ENCODE measurements around the gene CRB1. TPM values are rescaled to one million over a fixed set of nuclear protein-coding genes. Genes with fewer than 3 reads are reported as not detected.

Gene CRB1
- total and polyA plus RNA-seq, 2 of the 8 experiments (the other 6 are each of a cell fraction or from before 2014, with no cell fraction given) = 0.03 TPM; not detected in 1

GRCh38 chr1:197307136-197307535, 39.1 kb downstream of the CRB1 start:
- H3K4me2 ChIP-seq (ENCODE audit: insufficient read depth in 1 of 2, low read depth in 2 of 2, low read length in 2 of 2) = no peak overlapping the region
- H3K27ac ChIP-seq (ENCODE audit: low read depth, low read length) = no peak overlapping the region
- H2BK20ac ChIP-seq (ENCODE audit: low read length) = no peak overlapping the region
- H3K9ac ChIP-seq (replicated peaks in 1 of 4; ENCODE audit: extremely low read depth in 1 of 4, low read depth in 3 of 4, low read length in 3 of 4) = no peak overlapping the region
- FAIRE-seq (no peak), DNase-seq (ENCODE audit: low read depth in 1 of 2, low spot score in 2 of 2) (no peak)
- H3K23me2 ChIP-seq (ENCODE audit: low read depth, low read length) = no peaks in the 10 kb centered on the region
- H4K8ac ChIP-seq (ENCODE audit: extremely low read depth, insufficient read depth, low read length) = no peak overlapping the region
- H2AK5ac ChIP-seq (ENCODE audit: low read depth, low read length) = no peak overlapping the region
- H3K56ac ChIP-seq (replicated peaks; ENCODE audit: insufficient read length, low read depth, low read length) = no peak overlapping the region
- no peaks in the 10 kb centered on the region for H3K79me1 ChIP-seq (ENCODE audit: low read depth, low read length)
- H3K4ac ChIP-seq (replicated peaks; ENCODE audit: insufficient read length, low read depth, low read length) = no peak overlapping the region
- H3K4me3 ChIP-seq (ENCODE audit: extremely low read depth in 1 of 4, insufficient read depth in 2 of 4, low read depth in 3 of 4, low read length in 4 of 4) = no peak overlapping the region
- no peaks in the 10 kb centered on the region for H3K79me2 ChIP-seq (ENCODE audit: control insufficient read depth in 1 of 2, insufficient read depth in 2 of 2, low read length in 2 of 2)
- no peak overlapping the region for H3K23ac ChIP-seq (ENCODE audit: insufficient read length)
- no peak overlapping the region for H2AFZ ChIP-seq (ENCODE audit: low read length)
- no peaks in the 10 kb centered on the region for H4K20me1 ChIP-seq (replicated peaks in 1 of 2; ENCODE audit: control insufficient read depth in 1 of 2, insufficient read depth in 2 of 2, low read length in 2 of 2)
- H2BK15ac ChIP-seq (ENCODE audit: low read length) = no peak overlapping the region
- no peak overlapping the region for H4K5ac ChIP-seq (ENCODE audit: insufficient read length, low read depth, low read length)
- H3K27me3 ChIP-seq (replicated peaks in 1 of 4; ENCODE audit: control insufficient read depth in 3 of 4, extremely low read depth in 1 of 4, insufficient read depth in 3 of 4, low read length in 3 of 4) = no peaks in the 10 kb centered on the region
- no peak overlapping the region for H2BK12ac ChIP-seq (ENCODE audit: low read depth, low read length)
- CTCF ChIA-PET (ENCODE audit: partially characterized antibody) = no interaction called here
- no peaks in the 10 kb centered on the region for H3K4me1 ChIP-seq (replicated peaks in 1 of 4; ENCODE audit: control insufficient read depth in 3 of 4, insufficient read depth in 4 of 4, low read length in 3 of 4)
- H3K36me3 ChIP-seq (ENCODE audit: control insufficient read depth in 2 of 4, insufficient read depth in 4 of 4, low read length in 3 of 4) = no peaks in the 10 kb centered on the region
- no peak overlapping the region for H2BK120ac ChIP-seq (replicated peaks; ENCODE audit: low read depth, low read length)
- no peak overlapping the region for H3K14ac ChIP-seq (ENCODE audit: insufficient read length)
- H3K9me3 ChIP-seq (ENCODE audit: insufficient read depth in 2 of 2, low read depth in 1 of 2, low read length in 1 of 2) = peaks cover 0 to 3% of the 10 kb centered on the region in 2 experiments; a peak in 1 of 4 replicates
- no peak overlapping the region for H4K91ac ChIP-seq (replicated peaks; ENCODE audit: insufficient read length, low read length)
- H2BK5ac ChIP-seq (ENCODE audit: low read depth, low read length) = no peak overlapping the region
- POLR2A ChIA-PET (ENCODE audit: partially characterized antibody) = no interaction called here
- no peak overlapping the region for H3K18ac ChIP-seq (ENCODE audit: extremely low read depth, low read length)
- TF ChIP-seq RBBP5 (IDR thresholded peaks at IDR 0.05; ENCODE audit: borderline replicate concordance, low read depth, low read length) (no peak), RXRA (IDR thresholded peaks at IDR 0.05; ENCODE audit: insufficient read depth, low read depth, low read length) (no peak), CTCF (IDR thresholded peaks at IDR 0.05; ENCODE audit: control extremely low read depth in 1 of 3, insufficient read depth in 1 of 3, low read depth in 1 of 3, low read length in 3 of 3) (no peak), SP4 (IDR thresholded peaks at IDR 0.05; ENCODE audit: low read length) (no peak), TAF7 (optimal IDR thresholded peaks at IDR 0.05; ENCODE audit: borderline replicate concordance, low read depth, low read length) (no peak), TCF12 (IDR thresholded peaks at IDR 0.05; ENCODE audit: low read depth, low read length) (no peak), CHD1 (IDR thresholded peaks at IDR 0.05; ENCODE audit: low read depth, low read length) (no peak), JUN (IDR thresholded peaks at IDR 0.05; ENCODE audit: low read depth, low read length) (no peak), TAF1 (IDR thresholded peaks at IDR 0.05; ENCODE audit: low read depth, low read length) (no peak), CREB1 (IDR thresholded peaks at IDR 0.05) (no peak), BCL11A (IDR thresholded peaks at IDR 0.05; ENCODE audit: low read depth in 2 of 2, low read length in 2 of 2) (no peak), CBX5 (IDR thresholded peaks at IDR 0.05; ENCODE audit: low read depth, low read length) (no peak), KDM1A (IDR thresholded peaks at IDR 0.05; ENCODE audit: borderline replicate concordance, low read length) (no peak), TEAD4 (IDR thresholded peaks at IDR 0.05; ENCODE audit: low read depth, low read length) (no peak), CEBPB (IDR thresholded peaks at IDR 0.05; ENCODE audit: low read depth, low read length) (no peak)
